Tibial artery (tissue), 4 donors: ENCODE measurements around the gene AP3B1.

Experiments used
- DNase-seq, 2 donors: peaks; one replicate each; pipeline ENCODE4 v3.0.0-alpha.2; 2019
- H3K27ac ChIP-seq, 2 donors: fragments of 200-600 bp; sonication (generic) in 1 of 2; 1 replicate in 1 of 2; 2 replicates in 1 of 2; pipeline ENCODE4 v1.5.1; 2018 to 2019; ENCODE audit warnings: mild to moderate bottlenecking in 1 of 2
- H3K27me3 ChIP-seq, 2 donors: fragments of 200-600 bp; sonication (generic) in 1 of 2; one replicate each; pipeline versions ENCODE4 v1.5.1 to v1.6.0; 2016 to 2019
- H3K36me3 ChIP-seq, 3 donors: fragments of 200-600 bp; sonication (generic) in 2 of 3; one replicate each; pipeline ENCODE4 v1.5.1; 2016 to 2019; ENCODE audit warnings: mild to moderate bottlenecking in 2 of 3
- H3K4me1 ChIP-seq, 4 donors: fragments of 200-600 bp; sonication (generic) in 2 of 4; 1 replicate in 3 of 4; 2 replicates in 1 of 4; pipeline ENCODE4 v1.5.1; 2016 to 2019
- H3K4me3 ChIP-seq, 2 donors: fragments of 200-600 bp; sonication (generic) in 1 of 2; 1 replicate in 1 of 2; 2 replicates in 1 of 2; pipeline ENCODE4 v1.5.1; 2018 to 2019; ENCODE audit warnings: mild to moderate bottlenecking in 2 of 2
- H3K9me3 ChIP-seq, 3 donors: fragments of 200-600 bp; sonication (generic) in 1 of 3; one replicate each; pipeline ENCODE4 v1.5.1; 2016 to 2019
- CTCF ChIP-seq, 2 experiments: fragments of 200-600 bp in 1 of 2; fragments of 450-650 bp in 1 of 2; IDR thresholded peaks; one replicate each; pipeline ENCODE4 v1.5.1; 2017 to 2019; ENCODE audit warnings: antibody characterized with exemption in 2 of 2, mild to moderate bottlenecking in 1 of 2, moderate library complexity in 1 of 2
- intact Hi-C: fragments of 100-400 bp; cut with DNase I; formaldehyde crosslinking; loops from one replicate; pipeline ENCODE4 v1.15.0; 2023; ENCODE audit warnings: low total_unique reads

AP3B1 gene

GRCh38 chr5:78280261-78280660 is 14.2 kb downstream of the AP3B1 start:
- Histone ChIP-seq H3K27me3 (no peaks in the 10 kb centered on the region), H3K4me3 (no peak overlapping the region), H3K36me3 (no peaks in the 10 kb centered on the region), H3K27ac (no peak overlapping the region), H3K9me3 (no peaks in the 10 kb centered on the region), H3K4me1 (peaks cover 0 to 7% (median 0%) of the 10 kb centered on the region in 4 donors)
- no peak for DNase-seq
- no peak for TF ChIP-seq CTCF (IDR thresholded peaks at IDR 0.05)
- intact Hi-C loops: no loop called here

- no peak for TF ChIP-seq CTCF (IDR thresholded peaks at IDR 0.05)
- Histone ChIP-seq H3K36me3 (no peaks in the 10 kb centered on the region), H3K4me1 (peaks cover 0 to 7% (median 0%) of the 10 kb centered on the region in 4 donors), H3K9me3 (no peaks in the 10 kb centered on the region), H3K27me3 (no peaks in the 10 kb centered on the region), H3K4me3 (no peak overlapping the region), H3K27ac (no peak overlapping the region)
- DNase-seq: no peak
- intact Hi-C loops: no loop called here
Measured at GRCh38 chr5:78279194-78279593, 15.3 kb downstream of the AP3B1 start.

- Histone ChIP-seq H3K27ac (no peak overlapping the region), H3K36me3 (no peaks in the 10 kb centered on the region), H3K27me3 (no peaks in the 10 kb centered on the region), H3K4me1 (peaks cover 0 to 15% (median 3%) of the 10 kb centered on the region in 4 donors), H3K9me3 (no peaks in the 10 kb centered on the region), H3K4me3 (no peak overlapping the region)
- no peak for TF ChIP-seq CTCF (IDR thresholded peaks at IDR 0.05)
- intact Hi-C loops: no loop called here
- DNase-seq: no peak
Measured at GRCh38 chr5:78277715-78278114, 16.8 kb downstream of the AP3B1 start.

GRCh38 chr5:78275998-78276543 is 18.4 kb downstream of the AP3B1 start:
- Histone ChIP-seq H3K9me3 (no peaks in the 10 kb centered on the region), H3K4me1 (peaks cover 0 to 15% (median 3%) of the 10 kb centered on the region in 4 donors), H3K4me3 (no peak overlapping the region), H3K27ac (no peak overlapping the region), H3K36me3 (no peaks in the 10 kb centered on the region), H3K27me3 (no peaks in the 10 kb centered on the region)
- TF ChIP-seq CTCF (IDR thresholded peaks at IDR 0.05): no peak
- intact Hi-C loops: no loop called here
- no peak for DNase-seq

- TF ChIP-seq CTCF (IDR thresholded peaks at IDR 0.05): no peak
- no peak overlapping the region for H3K27ac ChIP-seq
- no peaks in the 10 kb centered on the region for H3K9me3 ChIP-seq
- no peak overlapping the region for H3K4me3 ChIP-seq
- no peaks in the 10 kb centered on the region for H3K36me3 ChIP-seq
- H3K4me1 ChIP-seq: peaks cover 0 to 9% (median 3%) of the 10 kb centered on the region in 4 donors
- no peak for DNase-seq
- intact Hi-C loops: no loop called here
- H3K27me3 ChIP-seq: no peaks in the 10 kb centered on the region
Measured at GRCh38 chr5:78274540-78275197, 19.8 kb downstream of the AP3B1 start.
